ENCODE data around the gene OR51E1.
A peak's percentile ranks its signal among the peaks of the same experiment; 100 is the strongest.

Gene OR51E1

DNA sequence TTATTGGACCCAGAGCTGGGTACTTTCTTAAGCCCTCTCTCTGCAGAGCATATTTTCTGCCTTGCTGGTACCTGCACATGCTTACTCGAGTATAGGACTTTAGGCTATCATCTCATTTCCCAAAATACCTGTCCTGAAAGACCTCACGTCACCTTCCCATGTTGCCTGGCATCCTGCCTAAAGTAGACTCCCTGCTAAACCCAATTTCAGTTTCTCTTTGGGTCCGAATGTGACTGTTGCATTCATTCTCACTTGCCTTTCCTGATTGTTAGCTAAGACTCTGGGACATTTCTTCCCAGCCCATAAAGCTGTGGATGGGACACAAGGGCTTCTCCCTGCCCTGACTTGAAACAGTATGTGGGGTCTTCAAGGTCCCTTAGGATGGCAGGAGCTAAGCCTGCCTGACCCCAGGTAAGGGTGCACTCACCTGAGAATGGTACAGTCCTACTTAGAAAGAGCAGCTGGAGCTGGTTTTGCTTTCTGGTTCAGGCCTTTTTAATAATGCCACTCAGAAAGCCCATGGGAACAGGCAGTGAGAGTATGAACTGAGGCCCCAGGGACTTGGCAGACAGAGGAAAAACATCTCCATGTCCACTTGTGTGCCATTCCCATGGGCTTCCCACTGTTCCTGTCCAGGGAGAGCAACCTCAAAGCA, 41.0 kb downstream of the OR51E1 start:
- no peak overlapping the region for H3K4me3 ChIP-seq (ENCODE audit: low read length)
- H3K9me3 ChIP-seq (ENCODE audit: control insufficient read depth, low read depth, low read length): no peaks in the 10 kb centered on the region
- H3K4me1 ChIP-seq (ENCODE audit: control insufficient read depth, low read depth, low read length): no peaks in the 10 kb centered on the region
- H3K27me3 ChIP-seq (ENCODE audit: control insufficient read depth, insufficient read depth, low read length): no peaks in the 10 kb centered on the region
- H3K36me3 ChIP-seq (ENCODE audit: control insufficient read depth, low read depth, low read length): no peaks in the 10 kb centered on the region
- H3K27ac ChIP-seq (ENCODE audit: low read length): no peak overlapping the region
- H3K9ac ChIP-seq (ENCODE audit: low read length): no peak overlapping the region

DNA sequence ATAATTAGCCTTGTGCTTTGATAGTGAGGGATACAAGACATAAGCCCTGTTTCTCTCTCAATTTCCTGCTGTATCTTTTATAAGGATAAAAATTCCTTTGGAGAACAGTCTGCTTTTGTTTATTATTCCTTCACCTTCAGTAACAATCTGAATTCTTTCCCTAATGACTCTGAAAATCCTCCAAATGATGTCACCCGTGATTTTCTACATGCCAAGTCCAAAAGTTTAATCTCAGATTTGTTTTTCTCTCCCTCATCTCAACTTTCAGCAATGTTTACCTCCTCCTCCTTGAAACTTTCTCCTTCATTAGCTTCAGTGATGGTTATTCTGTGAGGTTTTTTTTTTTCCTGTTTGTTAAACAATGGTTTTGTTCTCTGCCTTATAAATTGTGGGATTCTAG, 51.7 kb downstream of the OR51E1 start:
- H3K27ac ChIP-seq (ENCODE audit: low read length): no peak overlapping the region
- H3K9ac ChIP-seq (ENCODE audit: low read length): no peak overlapping the region
- no peaks in the 10 kb centered on the region for H3K27me3 ChIP-seq (ENCODE audit: control insufficient read depth, insufficient read depth, low read length)
- no peak overlapping the region for H3K4me3 ChIP-seq (ENCODE audit: low read length)
- no peaks in the 10 kb centered on the region for H3K36me3 ChIP-seq (ENCODE audit: control insufficient read depth, low read depth, low read length)
- H3K9me3 ChIP-seq (ENCODE audit: control insufficient read depth, low read depth, low read length): no peaks in the 10 kb centered on the region
- no peaks in the 10 kb centered on the region for H3K4me1 ChIP-seq (ENCODE audit: control insufficient read depth, low read depth, low read length)

- Histone ChIP-seq H3K4me3 (ENCODE audit: low read length) (no peak within 1 kb of the TSS), H3K4me1 (ENCODE audit: control insufficient read depth, low read depth, low read length) (no peaks in the 10 kb centered on the region), H3K36me3 (ENCODE audit: control insufficient read depth, low read depth, low read length) (no peaks in the 10 kb centered on the region), H3K27me3 (ENCODE audit: control insufficient read depth, insufficient read depth, low read length) (no peaks in the 10 kb centered on the region), H3K9ac (ENCODE audit: low read length) (no peak within 1 kb of the TSS), H3K27ac (ENCODE audit: low read length) (no peak within 1 kb of the TSS), H3K9me3 (ENCODE audit: control insufficient read depth, low read depth, low read length) (no peaks in the 10 kb centered on the region)
Observed at GRCh38 chr11:4697585-4697984, 53.8 kb downstream of the OR51E1 start, which contains the start of gene OR51E2. Gene OR51E2 (minus strand): TSS chr11:4697853. CDS start chr11:4682711, 15,142 bp downstream.

GRCh38 chr11:4699697-4700435, 56.1 kb downstream of the OR51E1 start:
- Histone ChIP-seq H3K27me3 (ENCODE audit: control insufficient read depth, insufficient read depth, low read length) (no peaks in the 10 kb centered on the region), H3K9me3 (ENCODE audit: control insufficient read depth, low read depth, low read length) (no peaks in the 10 kb centered on the region), H3K4me3 (ENCODE audit: low read length) (no peak overlapping the region), H3K9ac (ENCODE audit: low read length) (no peak overlapping the region), H3K36me3 (ENCODE audit: control insufficient read depth, low read depth, low read length) (no peaks in the 10 kb centered on the region), H3K4me1 (ENCODE audit: control insufficient read depth, low read depth, low read length) (peaks cover 18% of the 10 kb centered on the region), H3K27ac (ENCODE audit: low read length) (no peak overlapping the region)

GRCh38 chr11:4700436-4700820, 56.6 kb downstream of the OR51E1 start:
- H3K27me3 ChIP-seq (ENCODE audit: control insufficient read depth, insufficient read depth, low read length): no peaks in the 10 kb centered on the region
- peaks cover 24% of the 10 kb centered on the region for H3K4me1 ChIP-seq (ENCODE audit: control insufficient read depth, low read depth, low read length)
- H3K36me3 ChIP-seq (ENCODE audit: control insufficient read depth, low read depth, low read length): no peaks in the 10 kb centered on the region
- no peak overlapping the region for H3K27ac ChIP-seq (ENCODE audit: low read length)
- H3K4me3 ChIP-seq (ENCODE audit: low read length): no peak overlapping the region
- no peak overlapping the region for H3K9ac ChIP-seq (ENCODE audit: low read length)
- no peaks in the 10 kb centered on the region for H3K9me3 ChIP-seq (ENCODE audit: control insufficient read depth, low read depth, low read length)

DNA sequence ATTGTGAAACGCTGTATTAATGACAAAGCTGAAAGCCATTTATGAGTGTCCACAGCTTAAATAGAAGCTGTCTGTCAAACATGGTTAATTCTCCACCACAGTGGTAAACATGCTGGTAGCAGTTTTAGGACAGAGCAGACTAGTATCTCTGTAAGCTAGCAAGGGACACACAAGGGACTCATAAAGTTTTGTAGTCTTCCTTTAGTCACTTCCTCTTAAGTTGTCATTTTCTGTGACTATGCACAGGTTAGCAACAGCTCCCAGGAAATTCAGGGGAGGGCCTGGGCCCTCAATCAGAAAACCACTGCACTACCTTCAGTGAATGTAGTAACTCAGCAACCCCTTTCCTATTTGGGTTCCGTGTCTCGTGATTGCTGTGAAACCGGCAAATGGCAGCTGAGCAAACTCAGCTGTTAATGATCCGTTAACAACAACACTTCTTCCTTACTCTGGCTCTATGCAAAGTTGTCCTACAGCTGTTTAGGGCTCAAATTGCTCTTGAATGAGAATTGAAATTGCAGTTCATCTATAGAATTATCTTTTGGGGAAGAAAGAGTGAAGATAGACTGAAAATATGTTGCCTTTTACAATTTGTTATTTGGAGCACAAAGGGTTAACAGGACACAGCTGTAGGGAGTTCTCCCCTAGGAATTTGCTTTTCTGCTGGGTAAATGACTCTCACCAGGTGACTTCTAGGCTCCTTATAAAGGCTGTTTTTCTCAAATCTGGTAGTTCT, 60.4 kb downstream of the OR51E1 start, which contains the start of gene MMP26:
MMP26 (plus strand) TSS at position 731 of the 736 bp plus-strand sequence.
- peak within 1 kb of the TSS; percentile 86 for H3K27ac ChIP-seq (ENCODE audit: low read length)

DNA sequence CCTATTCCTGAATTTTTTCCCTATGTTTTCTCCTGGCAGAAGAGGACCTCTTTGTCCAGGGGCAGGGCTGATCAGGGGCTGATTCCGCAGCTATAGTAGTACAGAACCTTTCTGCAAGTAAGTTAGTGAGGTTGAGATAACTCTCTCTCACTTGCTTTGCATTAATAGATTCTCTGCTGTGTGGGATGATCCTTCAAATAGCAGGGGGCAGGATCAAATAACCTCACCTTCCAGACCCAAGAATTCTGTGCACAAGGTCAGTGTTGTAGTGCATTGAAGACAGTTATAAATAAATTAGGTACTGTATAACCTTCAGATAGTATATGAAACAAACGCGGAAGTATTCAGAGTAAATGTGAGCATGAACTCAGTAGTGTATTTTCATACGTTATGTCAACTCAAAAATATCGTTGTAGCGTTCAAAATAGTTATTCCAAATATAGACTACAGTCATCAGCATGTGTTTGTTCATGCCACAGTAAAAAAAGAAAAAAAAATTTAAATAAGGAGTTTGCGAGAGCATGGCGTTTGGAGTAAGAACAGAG, 61.1 kb downstream of the OR51E1 start:
- Histone ChIP-seq H3K9ac (ENCODE audit: low read length) (peak overlapping the region; percentile 51), H3K27ac (ENCODE audit: low read length) (peak overlapping the region; percentile 86)

More for the DNA sequence above, 60.4 kb downstream of the OR51E1 start, which contains the start of gene MMP26:
- Histone ChIP-seq H3K36me3 (ENCODE audit: control insufficient read depth, low read depth, low read length) (no peaks in the 10 kb centered on the region), H3K9ac (ENCODE audit: low read length) (peak within 1 kb of the TSS; percentile 51), H3K4me1 (ENCODE audit: control insufficient read depth, low read depth, low read length) (peaks cover 24% of the 10 kb centered on the region), H3K9me3 (ENCODE audit: control insufficient read depth, low read depth, low read length) (no peaks in the 10 kb centered on the region), H3K27me3 (ENCODE audit: control insufficient read depth, insufficient read depth, low read length) (no peaks in the 10 kb centered on the region), H3K4me3 (ENCODE audit: low read length) (peak within 1 kb of the TSS; percentile 46)

More for the DNA sequence above, 61.1 kb downstream of the OR51E1 start:
- H3K36me3 ChIP-seq (ENCODE audit: control insufficient read depth, low read depth, low read length): no peaks in the 10 kb centered on the region
- peak overlapping the region; percentile 46 for H3K4me3 ChIP-seq (ENCODE audit: low read length)
- no peaks in the 10 kb centered on the region for H3K9me3 ChIP-seq (ENCODE audit: control insufficient read depth, low read depth, low read length)
- no peaks in the 10 kb centered on the region for H3K27me3 ChIP-seq (ENCODE audit: control insufficient read depth, insufficient read depth, low read length)
- peaks cover 24% of the 10 kb centered on the region for H3K4me1 ChIP-seq (ENCODE audit: control insufficient read depth, low read depth, low read length)

Measured in iPS-18a (cell line).